Left lung (tissue), 10 donors: ENCODE data around the gene SDF4. TPM values are rescaled to one million over a fixed set of nuclear protein-coding genes. Genes with fewer than 3 reads are reported as not detected.

Experiments used
- ATAC-seq: fragments of 200-7000 bp; cut with Tn5 transposase; one replicate; pipeline ENCODE4 v1.9.1; 2020; ENCODE audit warnings: moderate library complexity
- DNase-seq, 4 donors: peaks; one replicate each; pipeline ENCODE4 v3.0.0-alpha.2; 2013 to 2020
- H3K27ac ChIP-seq, 2 donors: fragments of 200-600 bp; sonication (generic) in 1 of 2; one replicate each; pipeline versions ENCODE4 v1.5.0 to v1.8.0; 2020 to 2021
- H3K27me3 ChIP-seq, 2 donors: fragments of 200-600 bp; sonication (generic) in 1 of 2; one replicate each; pipeline versions ENCODE4 v1.5.0 to v1.8.0; 2020 to 2021
- H3K36me3 ChIP-seq, 2 donors: fragments of 200-600 bp; sonication (generic) in 1 of 2; one replicate each; pipeline versions ENCODE4 v1.5.0 to v1.8.0; 2020 to 2021
- H3K4me1 ChIP-seq, 2 donors: fragments of 200-600 bp; one replicate each; pipeline ENCODE4 v1.8.0; 2021
- H3K4me3 ChIP-seq, 2 donors: fragments of 200-600 bp; sonication (generic) in 1 of 2; one replicate each; pipeline versions ENCODE4 v1.5.0 to v1.8.0; 2020 to 2021; ENCODE audit warnings: mild to moderate bottlenecking in 1 of 2
- H3K9me3 ChIP-seq, 2 donors: fragments of 200-600 bp; sonication (generic) in 1 of 2; one replicate each; pipeline versions ENCODE4 v1.5.0 to v1.8.0; 2020 to 2021
- CTCF ChIP-seq, 2 donors: fragments of 200-600 bp; sonication (generic) in 1 of 2; IDR thresholded peaks; one replicate each; pipeline versions ENCODE4 v1.5.0 to v1.8.0; 2021; ENCODE audit warnings: antibody characterized with exemption in 2 of 2
- intact Hi-C, 2 donors: fragments of 100-400 bp; cut with DNase I; formaldehyde crosslinking; loops; one replicate each; pipeline versions ENCODE4 v1.11.2 to v1.14.2; 2022
- polyA plus RNA-seq, 6 donors: library from polyadenylated mRNA; unstranded; fragments of 120-200 nt; gene quantifications; one replicate each; pipeline ENCODE4 v1.2.1, GENCODE V29; 2013; ENCODE audit not compliant: insufficient read length in 6 of 6
- total RNA-seq, 2 donors: library from RNA; stranded (reverse); fragmentation: NEBNext Ultra II Directional; extraction: Animal tissue kit (Norgen Biotek cat#: 25700); gene quantifications; one replicate each; pipeline ENCODE4 v1.2.1, GENCODE V29; 2021
- donor health status: DM: no; HTN: yes; CAD: no.
- donor health status: DM: no; HTN: no; CAD: no.

SDF4 gene
- total and polyA plus RNA-seq, 8 donors = 86.7 to 166 (median 100) TPM

- Histone ChIP-seq H3K36me3 (no peaks in the 10 kb centered on the region), H3K9me3 (no peaks in the 10 kb centered on the region), H3K27me3 (peaks cover 31 to 96% of the 10 kb centered on the region in 2 donors), H3K4me3 (no peak overlapping the region), H3K27ac (no peak overlapping the region), H3K4me1 (no peaks in the 10 kb centered on the region)
- intact Hi-C loops = no loop called here
- TF ChIP-seq CTCF (IDR thresholded peaks at IDR 0.05) = no peak
- ATAC-seq = no peak
- peak in 1 of 4 donors; percentile 70 for DNase-seq
Observed at GRCh38 chr1:1171546-1172340, 60.1 kb downstream of the SDF4 start.

DNA sequence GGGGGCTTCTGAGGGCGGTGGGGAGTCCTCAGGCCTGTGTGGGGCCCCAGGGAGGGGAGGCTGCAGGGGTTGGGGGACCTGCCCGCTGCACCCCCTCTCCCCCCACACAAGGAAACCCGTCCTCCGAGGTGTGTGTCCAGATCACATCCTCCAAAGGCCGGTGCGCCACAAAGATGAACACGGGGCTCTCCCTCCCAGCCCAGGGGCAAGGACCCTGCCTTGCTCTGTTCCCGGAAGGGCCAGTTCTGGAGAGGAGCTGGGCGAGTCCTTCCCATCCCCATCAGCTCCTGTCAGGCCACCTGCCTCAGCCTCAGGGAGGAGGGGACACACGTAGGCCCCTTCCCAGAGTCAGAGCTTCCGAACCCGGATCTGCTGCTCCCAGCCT, 60.6 kb downstream of the SDF4 start:
- Histone ChIP-seq H3K36me3 (no peaks in the 10 kb centered on the region), H3K27me3 (peaks cover 25 to 96% of the 10 kb centered on the region in 2 donors), H3K9me3 (no peaks in the 10 kb centered on the region), H3K4me3 (no peak overlapping the region), H3K27ac (no peak overlapping the region), H3K4me1 (no peaks in the 10 kb centered on the region)
- intact Hi-C loops = no loop called here
- TF ChIP-seq CTCF (IDR thresholded peaks at IDR 0.05) = no peak
- DNase-seq (peak in 1 of 4 donors; percentile 51), ATAC-seq (no peak)

DNA sequence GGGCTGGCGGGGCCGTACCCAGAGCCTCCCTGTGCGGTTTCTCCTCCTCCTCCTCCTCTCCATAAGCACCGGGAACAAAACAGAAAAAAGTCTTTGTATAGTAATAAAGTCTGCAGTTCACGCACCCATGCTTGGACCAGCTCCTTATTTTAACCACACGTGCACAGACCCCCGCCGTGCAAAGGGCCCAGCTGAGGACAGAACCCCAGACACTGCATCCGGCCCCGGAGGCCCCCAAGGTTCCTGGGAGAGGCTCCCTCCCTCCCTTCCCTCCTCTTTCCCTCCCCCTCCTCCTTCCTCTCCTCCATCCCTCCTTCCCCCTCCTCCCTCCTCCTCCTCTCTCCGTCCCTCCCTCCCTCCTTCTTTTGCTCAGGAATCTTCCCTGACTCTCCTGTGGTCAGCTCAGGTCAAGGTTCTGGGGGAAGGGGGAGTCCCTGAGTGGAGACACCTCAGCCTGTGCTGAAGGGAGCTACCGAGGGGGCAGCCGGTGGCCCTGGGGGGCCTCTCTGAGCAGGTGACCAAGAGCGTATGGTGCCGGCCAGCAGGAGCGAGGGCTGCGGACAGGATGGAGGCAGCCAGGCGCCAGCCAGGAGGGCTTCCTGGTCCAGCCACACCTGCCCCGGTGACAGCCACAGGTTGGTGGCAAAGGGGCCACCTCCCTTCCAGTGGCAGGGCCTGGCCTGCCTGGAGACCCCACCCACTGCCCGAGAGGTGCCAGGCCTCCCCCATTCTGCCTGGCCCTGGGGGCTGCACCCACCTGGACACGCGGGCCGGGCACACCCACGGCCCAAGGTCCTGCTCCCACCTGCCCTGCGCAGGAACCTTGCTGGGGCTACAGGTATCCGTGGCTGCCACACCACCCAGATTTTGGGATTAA, 61.3 kb downstream of the SDF4 start:
- Histone ChIP-seq H3K27me3 (peaks cover 24 to 99% of the 10 kb centered on the region in 2 donors), H3K36me3 (no peaks in the 10 kb centered on the region), H3K4me3 (no peak overlapping the region), H3K4me1 (no peaks in the 10 kb centered on the region), H3K27ac (no peak overlapping the region), H3K9me3 (no peaks in the 10 kb centered on the region)
- DNase-seq (peak in 1 of 4 donors; percentile 68), ATAC-seq (no peak)
- TF ChIP-seq CTCF (IDR thresholded peaks at IDR 0.05) = no peak
- intact Hi-C loops = no loop called here

- peaks cover 26 to 98% of the 10 kb centered on the region in 2 donors for H3K27me3 ChIP-seq
- DNase-seq = peak in 1 of 4 donors; percentile 74
- no peaks in the 10 kb centered on the region for H3K36me3 ChIP-seq
- no peaks in the 10 kb centered on the region for H3K4me1 ChIP-seq
- no peak for TF ChIP-seq CTCF (IDR thresholded peaks at IDR 0.05)
- intact Hi-C loops = no loop called here
- ATAC-seq = no peak
- H3K4me3 ChIP-seq = no peak overlapping the region
- no peaks in the 10 kb centered on the region for H3K9me3 ChIP-seq
- H3K27ac ChIP-seq = no peak overlapping the region
Observed at GRCh38 chr1:1169429-1170214, 62.2 kb downstream of the SDF4 start.
